HG03039 (cell line): Measurements from ENCODE around the gene NT5C3A.
"Not testable (repeated sequence)": the region's sequence is repeated elsewhere in the genome, so short reads cannot be mapped to it uniquely, and the experiment has no call there.

ENCODE experiments used
- ATAC-seq: cut with Tn5 transposase; IDR thresholded peaks from one replicate; pipeline ENCODE4 v1.9.1; 2021; ENCODE audit warnings: mild to moderate bottlenecking, moderate library complexity; ENCODE audit not compliant: unreplicated experiment

The NT5C3A gene

DNA sequence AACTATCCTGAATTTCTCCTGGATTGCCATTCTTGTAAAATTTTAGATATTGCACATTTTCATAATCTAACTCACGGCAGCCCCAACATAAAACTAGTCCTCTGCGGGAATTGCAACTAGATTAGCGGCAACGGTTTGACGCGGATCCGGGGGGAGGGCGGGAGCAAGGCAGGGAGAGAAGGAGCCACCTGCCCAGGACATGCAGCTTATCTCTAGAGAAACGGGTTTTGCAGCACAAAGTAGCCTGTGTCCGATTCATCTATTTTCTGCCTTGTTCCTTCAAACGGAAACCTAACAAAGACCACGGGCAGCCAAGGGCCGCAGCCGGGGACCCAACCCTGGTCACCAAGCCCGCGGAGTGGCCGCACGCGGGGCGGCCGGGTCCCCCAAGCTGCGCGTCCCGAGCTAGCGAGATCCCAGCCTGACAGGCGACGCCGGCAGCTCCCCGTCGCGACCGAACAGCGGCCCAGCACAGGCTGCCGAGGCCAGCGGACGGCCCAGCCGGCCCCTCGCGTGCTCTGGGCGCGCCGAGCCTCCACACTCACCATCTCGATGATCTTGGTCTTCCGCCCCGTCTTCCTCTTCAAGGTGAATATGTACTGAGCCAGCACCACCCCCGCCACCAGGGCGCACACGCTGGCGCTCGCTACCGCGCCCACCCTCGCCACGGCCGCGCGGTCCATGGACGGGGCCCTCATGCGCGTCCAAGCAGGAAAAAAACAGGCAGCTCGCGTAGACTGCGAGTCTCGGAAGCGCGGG, at the start of gene NT5C3A:
TSS of gene NT5C3A (minus strand) at position 754 of the 759 bp plus-strand sequence. CDS start at position 683, 71 bp downstream.
- peak; percentile 3 for ATAC-seq

DNA sequence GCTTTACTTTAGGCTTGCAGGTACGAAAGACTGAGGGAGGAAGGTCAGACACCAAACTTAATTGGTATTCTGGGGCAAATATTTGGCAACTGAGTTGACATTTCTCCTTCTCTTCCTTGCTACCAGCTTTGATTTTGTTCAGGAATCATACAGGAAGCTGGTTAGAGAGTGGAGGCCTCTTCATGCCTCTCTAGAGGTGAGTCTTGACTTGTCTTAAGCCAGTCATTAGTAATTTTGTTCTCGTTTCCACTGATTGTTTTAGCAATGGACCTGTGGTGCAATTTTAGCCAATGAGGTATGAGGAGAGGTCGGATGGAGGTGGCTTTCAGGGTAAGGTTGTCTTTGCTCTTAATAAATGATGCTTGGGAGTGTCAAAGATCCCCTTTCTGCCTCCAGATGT, 49.0 kb upstream of the NT5C3A start:
- ATAC-seq, result no peak

DNA sequence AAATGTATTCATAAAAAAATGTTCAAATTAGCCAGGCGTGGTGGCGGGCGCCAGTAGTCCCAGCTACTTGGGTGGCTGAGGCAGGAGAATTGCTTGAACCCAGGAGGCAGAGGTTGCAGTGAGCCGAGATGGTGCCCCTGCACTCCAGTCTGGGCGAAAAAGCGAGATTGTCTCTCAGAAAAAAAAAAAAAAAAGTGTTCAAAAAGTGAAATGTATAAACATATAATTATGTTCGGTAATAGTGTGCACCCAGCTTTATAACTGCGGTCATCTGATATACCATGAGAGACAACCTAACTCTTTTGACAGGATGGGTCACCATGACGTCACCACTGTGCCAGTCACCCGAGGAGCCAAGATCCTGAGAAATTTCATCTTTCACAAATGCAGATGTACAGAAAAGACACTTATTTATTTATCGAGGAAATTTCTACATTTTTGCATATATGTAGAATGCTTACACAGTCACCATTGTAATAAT, 47.2 kb upstream of the NT5C3A start:
- ATAC-seq, result no peak

DNA sequence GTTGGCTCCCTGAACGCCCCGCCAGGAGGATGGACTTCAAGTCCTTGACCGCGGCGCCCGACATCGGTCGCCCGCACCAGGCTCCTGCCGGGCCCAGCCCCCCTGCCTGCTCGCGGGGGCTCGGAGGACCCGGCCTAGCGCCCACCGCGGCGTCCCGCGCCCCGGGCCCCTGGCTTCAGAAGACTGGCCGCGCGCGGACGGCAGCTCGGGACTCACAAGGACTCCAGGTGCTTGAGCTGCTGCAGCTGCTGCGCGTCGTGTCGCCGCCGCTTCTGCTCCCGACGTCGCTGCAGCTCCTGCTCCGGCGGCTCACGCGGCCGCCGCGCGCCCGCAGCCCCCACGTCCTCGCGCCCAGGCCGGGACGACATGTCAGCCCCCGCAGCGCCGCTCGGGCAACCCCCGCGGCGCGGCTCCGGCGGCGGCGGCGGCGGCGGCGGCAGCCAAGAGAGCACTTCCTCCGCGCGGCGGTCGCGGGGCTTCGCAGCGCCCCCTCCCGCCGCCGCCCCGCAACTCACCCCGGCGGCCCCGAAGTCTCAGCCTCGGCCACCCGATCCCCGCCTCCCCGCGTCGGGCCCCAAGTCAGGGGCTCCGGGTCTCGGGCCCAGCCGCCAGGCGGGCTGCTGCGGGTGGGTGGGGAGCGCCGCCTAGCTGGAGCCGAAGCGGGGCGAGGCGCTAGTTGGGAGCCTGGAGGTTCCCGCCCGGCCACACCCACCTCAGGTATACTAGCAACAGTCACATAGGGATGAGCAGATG, 46.6 kb upstream of the NT5C3A start, which contains the start of gene RP9:
TSS of gene RP9 (minus strand) at position 400 of the 753 bp plus-strand sequence. CDS start at position 368, 32 bp downstream.
- peak; percentile 83 for ATAC-seq

DNA sequence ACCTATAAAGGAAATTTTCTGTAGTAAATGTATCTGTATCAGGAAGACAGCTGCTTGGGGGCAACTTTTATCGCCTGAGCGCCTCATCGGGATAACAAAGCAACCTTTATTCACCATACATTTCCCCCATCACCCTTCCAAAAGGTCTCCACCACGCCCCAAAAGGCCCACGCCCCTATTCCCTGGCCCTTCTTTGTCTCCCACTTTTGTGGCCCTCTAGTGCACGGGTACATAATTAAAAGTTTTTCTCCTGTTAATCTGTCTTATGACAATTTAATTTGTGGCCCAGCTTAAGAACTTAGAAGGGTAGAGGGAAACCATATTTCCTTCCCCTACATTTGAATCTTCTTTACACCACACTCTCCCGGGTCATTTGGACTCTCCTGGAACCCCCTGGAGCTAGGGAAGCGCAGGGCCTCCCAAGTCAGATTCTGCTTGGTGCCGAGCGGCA, 46.0 kb upstream of the NT5C3A start:
- ATAC-seq, result no peak

DNA sequence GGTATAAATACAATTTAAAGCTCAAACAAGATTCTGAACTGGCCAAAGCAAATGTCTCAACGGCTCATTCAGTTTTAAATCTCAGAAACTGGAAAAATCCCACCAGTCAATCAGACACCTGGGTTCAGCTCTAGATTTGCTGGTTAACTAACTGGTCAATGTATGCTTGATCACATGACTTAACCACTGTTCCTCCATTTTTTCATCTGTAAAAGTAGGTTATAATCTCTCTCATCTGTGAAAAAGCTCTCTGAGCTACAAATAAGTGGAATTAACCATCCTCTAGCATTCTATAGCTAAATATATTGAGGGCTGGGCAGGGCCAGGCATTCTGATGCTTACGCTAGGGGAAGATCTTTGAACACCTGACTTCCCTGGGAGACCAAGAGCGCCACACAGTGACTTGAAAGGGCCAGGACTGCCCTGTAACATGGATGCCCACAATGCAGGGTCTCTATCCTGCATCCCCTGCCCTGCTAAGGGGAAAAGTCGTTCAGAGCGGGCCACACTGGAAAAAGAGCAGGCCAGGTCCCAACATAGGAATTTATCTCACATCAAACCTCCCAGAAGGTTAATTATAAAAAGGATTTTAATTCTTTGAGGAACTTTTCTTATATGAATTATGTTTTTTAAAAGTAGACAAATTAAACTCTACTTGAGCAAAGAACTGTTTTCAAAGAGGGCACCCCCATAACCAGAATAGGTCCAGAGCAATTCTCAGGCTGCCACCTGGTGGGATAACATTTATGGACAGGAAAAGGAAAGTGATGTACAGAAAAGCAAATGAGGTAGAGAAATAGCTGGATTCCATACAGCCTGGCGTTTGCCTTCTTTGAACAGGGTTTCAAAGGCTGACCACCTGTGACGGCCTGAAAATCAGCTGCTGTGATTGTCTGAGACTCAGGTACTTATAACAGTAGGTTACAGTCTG, 44.8 kb upstream of the NT5C3A start:
- ATAC-seq, result no peak

DNA sequence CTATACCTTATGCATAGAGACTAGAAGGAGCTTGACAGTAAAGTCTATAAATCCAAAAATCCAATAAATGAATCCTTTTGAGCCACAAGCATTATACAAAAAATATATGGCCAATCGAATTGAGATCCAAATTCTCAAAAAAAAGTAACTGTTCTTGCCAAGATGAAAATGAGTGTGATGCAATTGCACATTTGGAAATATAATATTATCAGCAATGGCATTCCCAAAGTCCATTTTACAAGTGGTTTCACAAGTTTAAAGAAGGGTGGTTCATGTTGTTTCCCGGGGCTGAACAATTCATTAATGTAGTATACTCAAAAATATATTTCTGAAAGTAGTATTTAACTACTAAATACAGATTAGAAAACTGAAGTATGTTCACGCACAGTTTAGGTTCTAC, 39.3 kb upstream of the NT5C3A start:
- no peak for ATAC-seq

DNA sequence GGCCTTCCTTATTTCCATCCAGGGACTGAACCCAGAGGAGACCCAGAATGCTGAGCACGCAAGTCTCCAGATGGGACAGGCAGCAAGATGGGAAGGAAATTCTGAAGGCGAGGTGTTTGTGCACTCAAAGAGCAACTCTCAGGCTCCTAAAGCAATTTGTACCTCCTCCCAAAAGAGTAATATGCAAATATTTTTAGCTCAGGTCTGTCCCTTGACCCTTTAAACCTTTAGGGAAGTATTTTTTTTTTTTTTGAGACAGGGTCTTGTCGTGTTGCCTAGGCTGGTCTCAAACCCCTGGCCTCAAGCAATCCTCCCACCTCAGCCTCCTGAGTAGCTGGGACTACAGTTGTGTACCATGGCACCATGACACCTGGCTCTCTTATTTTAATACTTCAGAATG, 38.2 kb upstream of the NT5C3A start:
- no peak for ATAC-seq

DNA sequence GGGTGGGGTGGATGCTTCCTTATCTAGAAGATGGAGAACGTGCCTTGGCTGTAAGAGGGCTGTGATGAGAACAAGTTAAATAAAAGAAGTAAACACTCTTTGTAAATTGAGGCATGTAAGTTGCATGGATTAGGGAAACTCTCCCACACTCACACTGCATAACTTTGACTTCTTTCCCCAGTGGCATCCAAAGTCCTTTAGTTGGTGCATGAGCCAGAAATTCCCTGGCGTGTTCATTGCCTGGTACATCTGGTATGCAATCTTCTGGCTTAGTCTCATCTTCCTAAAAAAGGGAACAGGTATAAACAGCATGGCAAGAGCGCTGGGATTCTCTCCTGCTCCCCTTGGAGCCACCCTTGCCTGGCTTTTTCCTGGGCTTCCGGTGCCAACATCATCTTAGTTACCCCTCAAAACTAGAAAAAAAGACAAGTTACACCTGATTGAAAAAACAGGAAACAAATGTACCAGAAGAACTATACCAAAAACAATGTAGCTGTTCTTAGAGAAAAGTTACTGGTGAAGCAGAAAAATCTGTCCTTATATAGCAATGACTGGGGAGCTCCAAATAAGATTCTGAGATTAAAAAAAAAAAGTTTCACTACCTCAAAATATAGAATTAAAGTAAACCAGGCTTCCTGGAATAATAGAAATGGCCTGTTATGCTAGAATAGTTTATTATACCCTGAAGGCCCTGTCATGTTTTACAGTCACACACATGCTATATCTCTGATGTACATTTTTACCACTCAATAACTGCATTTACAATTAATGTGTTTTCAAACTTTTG, 36.8 kb upstream of the NT5C3A start:
- no peak for ATAC-seq

DNA sequence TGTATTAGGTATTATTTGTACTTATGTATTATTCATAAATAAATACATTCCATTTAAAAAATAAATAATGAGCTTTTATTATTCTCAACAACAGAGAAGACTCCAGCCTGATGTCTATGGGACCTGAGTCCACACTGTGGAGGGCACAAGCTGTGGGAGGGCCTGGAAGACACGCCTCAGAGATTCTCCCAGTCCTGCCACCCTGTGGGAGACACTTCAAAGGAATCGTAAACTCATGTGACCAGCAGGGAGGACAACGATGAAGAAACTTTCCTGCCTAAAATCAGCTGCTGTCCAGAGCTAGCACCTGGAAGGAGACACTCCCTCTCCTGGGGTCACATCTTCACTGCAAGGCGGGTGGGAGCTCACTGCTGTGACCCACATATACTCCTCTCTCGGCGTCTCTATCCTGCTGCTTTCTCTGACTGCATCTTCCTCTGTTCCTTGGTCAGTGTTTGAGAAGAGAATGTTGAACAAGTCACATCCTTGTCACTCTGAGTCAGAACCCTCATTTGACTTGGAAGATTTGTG, 32.2 kb upstream of the NT5C3A start:
- ATAC-seq, result not testable (repeated sequence)

DNA sequence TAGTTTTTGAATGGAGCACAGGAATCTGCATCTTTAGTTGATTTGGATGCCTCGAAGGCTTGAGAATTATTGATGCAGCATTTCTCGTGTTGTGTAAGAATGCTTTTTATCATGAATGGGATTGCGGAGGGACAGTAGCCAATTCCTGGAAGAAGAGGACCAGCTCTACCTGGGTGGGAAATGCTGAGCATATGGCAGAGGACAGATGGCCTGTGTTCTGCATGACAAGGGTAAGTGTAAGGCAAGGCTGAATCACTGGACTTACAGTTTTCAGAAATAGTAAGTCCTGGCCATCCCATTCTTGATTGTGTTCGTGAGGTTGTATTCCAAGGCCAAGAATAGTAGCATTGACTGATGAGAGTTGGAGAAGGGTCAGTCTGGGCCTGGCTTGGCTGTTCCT, 30.7 kb upstream of the NT5C3A start:
- no peak for ATAC-seq

DNA sequence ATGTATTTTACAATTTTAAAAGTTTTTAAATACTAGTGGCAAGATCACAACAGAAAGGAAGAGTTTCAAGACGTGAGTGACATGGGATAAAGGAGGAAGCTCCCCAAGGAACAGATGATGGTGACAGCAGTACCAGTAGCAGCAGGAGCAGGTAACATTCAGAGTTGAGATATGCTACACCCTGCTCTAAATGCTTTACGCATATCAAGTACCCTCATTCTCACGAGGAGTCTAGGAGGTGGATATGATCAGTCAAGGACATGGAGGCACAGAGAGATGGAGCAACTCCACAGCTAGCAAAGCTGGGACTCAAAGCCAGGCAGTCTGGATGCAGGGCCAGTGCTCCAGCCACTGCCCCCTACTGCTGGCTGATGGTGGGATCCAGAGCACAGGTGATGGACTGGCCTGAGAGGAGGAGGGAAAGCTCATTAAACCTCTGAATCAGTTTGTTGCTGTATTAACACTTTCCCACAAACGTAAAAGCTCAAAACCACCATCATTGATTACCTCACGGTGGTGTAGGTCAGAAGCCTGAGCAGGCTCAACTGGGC, 29.1 kb upstream of the NT5C3A start:
- no peak for ATAC-seq

DNA sequence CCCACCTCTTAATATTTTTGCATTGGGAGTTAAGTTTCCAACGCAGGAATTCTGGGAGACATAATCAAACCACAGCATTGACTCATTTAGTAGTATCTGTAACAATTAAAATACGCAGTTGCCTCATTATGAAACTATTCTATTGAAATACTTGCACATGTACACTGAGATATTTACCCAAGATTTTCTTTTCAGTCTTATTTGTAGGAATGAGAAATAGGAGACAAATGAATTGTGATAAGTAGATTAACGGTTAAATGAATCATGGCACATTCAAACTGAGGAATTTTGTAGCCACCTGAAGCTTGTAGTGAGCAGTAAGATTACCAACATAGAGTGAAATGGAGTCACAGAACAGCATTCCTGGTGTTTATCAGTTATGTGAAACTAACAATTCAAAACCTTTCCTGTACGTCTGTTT, 28.5 kb upstream of the NT5C3A start:
- ATAC-seq, result no peak

DNA sequence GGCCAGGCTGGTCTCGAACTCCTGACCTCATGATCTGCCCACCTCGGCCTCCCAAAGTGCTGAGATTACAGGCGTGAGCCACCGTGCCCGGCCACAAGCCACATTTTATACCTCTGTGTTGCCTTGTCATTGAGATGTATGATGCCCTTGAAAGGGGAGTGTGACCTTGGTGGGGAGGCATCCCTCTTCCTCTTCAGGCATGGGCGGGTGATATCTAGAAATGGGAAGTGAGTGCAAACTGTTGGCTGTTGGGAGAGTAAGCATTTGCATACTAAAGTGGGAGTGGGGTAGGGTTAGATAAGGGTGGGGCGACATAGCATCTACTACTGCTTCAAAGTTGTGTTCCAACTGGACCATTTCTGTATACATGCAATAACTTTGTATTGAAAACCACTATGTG, 26.6 kb upstream of the NT5C3A start:
- ATAC-seq, result no peak

DNA sequence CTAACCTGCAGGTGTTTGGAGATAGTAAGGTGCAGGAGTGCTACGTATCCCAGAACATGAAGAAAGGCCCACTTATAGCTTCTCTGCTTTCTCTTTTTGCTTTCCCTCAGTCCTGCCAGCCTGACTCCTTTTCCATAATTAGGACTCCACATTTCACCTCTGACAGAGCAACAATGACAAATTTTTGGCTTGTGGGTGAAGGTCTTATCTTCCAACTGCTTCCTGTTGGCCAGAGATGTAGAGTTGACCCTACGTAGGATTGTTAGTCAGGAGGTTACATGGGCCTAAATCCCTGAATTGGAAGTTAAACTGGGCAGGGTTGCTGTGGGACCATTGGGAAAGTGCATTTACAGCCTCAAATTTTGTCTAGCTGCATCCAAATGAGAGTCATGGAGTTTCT, 25.3 kb upstream of the NT5C3A start:
- no peak for ATAC-seq

DNA sequence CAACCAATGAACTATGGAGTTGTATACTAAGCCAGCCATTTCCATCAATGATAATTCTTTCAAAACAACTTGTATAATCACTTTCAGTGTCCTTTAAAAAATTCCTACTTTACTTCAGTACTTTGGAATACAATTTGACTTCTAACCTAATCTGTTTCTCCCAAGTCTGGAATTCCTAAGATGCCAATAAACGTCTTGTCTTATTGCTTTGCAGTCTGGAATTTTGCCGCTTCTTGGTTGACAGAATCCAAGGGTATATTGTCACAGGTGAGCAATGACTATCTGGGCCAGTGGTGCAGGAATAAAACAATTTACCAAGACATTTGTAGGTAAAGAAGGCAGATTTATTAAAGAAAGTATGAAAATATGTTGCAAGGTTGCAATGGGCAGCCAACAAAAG, 24.8 kb upstream of the NT5C3A start:
- ATAC-seq, result no peak

DNA sequence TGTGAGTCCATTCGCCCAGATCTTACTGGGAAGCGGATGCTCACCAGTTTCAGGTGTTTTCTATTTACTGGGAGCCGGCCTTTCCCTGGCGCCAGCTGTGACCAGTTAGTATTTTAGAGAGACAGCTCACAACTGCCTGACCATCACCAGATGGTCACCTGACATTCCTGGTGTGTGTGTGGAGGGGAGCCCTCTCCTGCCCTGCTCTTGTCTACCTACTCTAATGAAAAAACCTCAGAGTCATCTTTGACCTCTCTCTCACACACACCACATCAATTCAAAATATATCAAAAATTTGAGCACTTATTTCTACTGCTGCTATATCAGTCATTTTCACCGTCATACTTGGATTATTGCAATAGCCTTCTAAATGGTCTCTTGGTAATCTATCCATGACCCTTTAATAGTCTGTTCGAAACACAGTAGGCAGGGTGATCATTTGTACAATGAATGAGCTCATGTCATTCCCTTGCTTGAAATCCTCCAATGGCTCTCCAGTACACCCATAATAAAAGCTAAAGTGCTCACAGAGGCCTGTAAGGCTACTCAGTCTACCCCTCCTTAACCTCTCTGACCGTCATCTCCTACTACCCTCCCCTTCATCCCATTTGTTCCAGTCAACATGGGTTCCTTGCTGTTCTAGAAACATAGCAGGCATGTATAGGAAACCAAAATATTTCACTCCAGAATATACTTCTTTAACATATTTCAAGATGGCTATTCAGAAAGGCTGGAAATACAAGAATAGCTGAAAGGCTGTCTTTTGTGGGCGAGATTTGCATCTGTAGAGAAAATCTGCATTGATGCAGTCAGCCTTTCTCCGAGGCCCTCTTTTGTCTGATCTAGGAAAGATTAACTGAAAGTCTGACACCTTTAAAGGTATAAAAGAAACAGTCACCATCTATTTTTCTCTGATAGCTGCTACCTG, 17.5 kb upstream of the NT5C3A start:
- no peak for ATAC-seq

DNA sequence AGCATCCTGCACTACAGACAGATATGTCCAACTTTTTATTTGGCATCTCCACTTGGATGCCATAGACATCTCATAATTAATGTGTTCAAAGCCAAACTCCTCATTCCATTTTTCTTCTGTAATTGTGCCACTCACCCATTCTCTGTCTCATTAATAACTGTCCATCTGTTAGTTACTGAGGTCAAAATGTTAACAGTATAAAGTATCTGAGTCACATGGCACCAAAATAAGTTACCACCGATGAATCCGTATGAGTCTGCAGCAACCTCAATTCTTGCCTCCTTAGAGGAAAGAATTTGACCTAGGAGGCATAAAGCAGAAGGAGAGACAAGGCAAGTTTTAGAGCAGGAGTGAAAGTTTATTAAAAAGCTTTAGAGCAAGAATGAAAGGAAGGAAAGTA, 16.5 kb upstream of the NT5C3A start:
- no peak for ATAC-seq
